SKM-1 (cell line): ENCODE measurements around the gene EFCAB6.

Source experiments
- DNase-seq: peaks from one replicate; lab custom pipeline; 2025; ENCODE audit not compliant: unreplicated experiment; lab: John Stamatoyannopoulos, UW

The EFCAB6 gene

DNA sequence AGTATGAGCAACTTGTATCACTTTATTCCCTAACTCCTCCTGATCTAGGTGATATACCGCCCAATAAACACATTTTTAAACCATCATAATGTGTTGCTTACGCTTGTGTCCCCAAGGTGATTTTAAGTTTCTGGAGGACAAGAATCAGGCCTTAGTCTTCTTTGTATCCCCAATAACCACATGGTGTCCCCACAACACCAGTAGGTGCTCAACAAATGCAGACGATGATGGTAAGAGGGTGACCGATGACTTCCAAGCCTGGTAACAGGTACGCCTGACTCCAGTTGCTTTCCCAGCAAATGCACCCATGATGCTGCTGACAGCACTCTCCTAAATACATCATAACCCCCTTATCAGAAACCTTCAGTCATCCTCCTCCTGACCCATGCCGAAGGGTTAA lies 64.2 kb downstream of the EFCAB6 start:
- DNase-seq: no peak

DNA sequence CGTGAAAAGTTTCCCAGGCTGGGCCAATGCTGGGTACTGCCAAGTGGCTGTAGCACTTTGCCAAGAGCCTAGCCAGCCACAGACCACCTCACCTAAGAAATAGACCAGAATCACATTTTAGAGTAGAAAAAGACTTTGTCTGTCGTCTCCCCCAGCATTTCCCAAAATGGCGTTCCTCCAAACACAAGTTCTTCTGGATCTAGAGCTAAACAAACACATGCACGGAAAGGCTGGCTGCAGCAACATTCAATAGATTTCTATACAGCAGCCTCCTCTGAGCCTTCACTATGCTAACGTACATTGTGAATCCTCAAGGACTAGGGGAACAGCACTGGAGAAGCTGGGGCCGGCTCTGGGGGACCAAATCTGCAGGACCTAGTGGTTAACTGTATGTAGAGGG lies 65.0 kb downstream of the EFCAB6 start:
- DNase-seq: no peak

DNA sequence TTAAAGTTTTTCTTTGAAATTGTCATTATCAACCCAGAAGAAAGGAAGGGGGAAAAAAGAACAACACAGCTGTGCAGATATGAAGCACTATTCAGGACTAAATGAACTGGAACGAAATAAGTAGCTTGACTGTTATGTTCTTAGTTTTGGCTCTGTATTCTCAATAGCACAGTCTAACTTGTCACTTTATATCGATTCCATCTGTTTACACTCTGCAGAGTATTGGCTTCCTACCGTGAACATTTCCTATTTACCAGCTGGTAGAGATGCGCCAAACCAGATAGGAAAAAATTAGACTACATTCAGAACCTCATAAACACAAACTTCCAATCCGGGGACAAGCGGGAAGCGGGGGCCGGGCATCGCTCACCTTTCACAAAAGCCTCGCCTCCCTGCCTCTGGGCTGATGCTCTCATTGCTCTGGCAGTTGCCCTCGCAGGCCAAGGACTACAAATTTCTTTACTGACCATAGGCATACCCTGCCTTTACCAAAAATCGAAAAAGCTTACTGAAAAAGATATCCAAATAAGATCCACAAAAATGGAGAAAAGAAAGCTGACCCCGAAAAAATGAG lies 66.2 kb downstream of the EFCAB6 start:
- no peak for DNase-seq

DNA sequence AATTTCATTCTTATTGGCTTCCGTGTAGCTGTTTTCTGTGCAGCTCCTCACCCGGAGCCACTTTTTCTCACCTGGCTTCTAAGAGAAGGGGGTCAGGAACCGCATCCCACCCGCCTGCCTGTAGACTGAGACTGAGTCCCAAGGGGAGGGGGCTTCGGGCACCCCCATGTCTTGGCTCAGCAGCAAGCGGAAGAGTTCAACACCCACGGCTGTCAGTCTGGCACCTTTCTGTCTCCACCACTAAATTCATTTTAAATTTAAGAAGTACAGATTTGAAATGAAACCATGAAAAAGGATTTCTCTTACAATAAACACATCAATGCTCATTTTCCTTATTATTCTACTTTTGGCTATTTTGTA lies 66.7 kb downstream of the EFCAB6 start:
- no peak for DNase-seq

DNA sequence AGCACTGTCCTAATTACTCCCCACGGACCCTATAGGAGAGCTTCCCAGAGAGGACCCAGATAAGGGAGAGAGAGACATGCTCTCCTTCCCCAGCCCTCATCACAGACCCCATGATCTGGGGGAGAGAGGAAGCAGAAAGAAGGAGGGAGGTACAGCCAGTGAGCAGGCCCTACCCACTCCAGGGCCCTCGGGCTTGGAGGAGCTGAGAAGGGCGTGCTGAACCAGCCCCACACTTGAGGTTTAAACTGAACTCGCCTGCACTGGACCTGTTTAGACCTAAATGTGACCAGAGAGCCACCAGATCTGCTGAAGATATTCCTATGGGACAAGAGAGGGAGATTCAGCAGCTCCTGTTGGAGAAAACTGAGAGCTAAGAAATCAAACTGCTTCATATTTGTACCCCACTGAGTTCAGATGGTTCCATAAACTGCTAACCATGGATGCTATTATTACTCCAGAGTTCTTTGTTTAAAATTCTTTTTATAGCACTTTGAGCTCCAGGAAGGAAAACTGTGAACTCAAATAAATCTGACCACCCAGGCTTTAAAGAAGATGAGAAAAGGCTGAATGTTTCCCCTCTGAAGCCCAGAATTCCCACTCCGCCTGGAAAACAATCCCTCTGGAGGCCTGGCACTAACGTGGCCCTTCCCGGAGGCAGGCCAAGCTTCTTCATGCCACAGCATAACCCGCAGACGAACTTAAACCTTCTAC lies 67.2 kb downstream of the EFCAB6 start:
- DNase-seq: no peak

DNA sequence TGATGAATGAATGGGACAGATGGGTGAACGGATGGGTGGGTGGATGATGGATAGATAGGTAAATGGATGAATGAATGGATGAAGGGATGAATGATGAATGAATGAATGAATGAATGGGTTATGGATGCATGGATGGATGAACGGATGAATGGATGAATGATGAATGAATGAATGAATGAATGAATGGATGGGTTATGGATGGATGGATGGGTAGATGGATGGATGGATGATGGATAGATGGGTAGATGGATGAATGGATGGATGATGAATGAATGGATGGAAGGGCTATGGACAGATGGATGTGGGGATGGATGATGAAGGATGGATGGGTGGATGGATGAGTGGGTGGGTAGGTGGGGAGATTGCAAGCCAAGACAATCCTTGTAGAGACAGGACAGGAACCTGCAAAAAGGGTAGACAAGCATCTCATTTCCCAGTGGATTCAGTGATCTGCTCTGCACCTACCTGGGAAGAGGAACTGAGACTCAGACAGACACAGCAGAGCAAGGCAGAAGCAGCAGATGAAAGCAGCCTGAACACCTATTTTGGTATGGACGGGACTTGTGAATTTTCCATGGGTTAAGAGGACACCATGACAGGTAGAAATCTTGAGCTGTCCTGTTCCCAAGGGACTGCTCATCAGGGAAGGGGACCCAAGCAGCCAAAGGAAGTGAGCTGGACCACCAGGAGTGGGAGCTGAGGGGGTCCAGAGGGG lies 68.0 kb downstream of the EFCAB6 start:
- no peak for DNase-seq

DNA sequence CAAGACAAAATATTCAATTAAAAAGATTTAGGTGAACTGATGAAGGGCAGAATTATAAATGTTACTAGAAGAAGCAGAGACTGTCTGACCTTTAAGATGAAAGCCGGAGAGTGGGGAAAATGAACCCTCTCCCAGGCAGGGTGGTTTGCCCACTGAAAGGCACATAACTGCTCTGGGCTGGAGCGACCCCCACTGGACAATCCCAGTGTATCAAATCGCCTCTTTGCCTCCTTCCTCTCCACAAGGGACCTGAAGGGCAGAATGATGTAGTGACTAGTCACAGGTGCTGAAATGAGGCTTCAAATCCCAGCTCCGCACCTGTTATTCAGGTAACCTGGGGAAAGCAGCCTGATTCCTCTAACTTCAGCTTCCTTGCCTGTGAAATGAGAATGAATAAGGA lies 69.0 kb downstream of the EFCAB6 start:
- DNase-seq: no peak

DNA sequence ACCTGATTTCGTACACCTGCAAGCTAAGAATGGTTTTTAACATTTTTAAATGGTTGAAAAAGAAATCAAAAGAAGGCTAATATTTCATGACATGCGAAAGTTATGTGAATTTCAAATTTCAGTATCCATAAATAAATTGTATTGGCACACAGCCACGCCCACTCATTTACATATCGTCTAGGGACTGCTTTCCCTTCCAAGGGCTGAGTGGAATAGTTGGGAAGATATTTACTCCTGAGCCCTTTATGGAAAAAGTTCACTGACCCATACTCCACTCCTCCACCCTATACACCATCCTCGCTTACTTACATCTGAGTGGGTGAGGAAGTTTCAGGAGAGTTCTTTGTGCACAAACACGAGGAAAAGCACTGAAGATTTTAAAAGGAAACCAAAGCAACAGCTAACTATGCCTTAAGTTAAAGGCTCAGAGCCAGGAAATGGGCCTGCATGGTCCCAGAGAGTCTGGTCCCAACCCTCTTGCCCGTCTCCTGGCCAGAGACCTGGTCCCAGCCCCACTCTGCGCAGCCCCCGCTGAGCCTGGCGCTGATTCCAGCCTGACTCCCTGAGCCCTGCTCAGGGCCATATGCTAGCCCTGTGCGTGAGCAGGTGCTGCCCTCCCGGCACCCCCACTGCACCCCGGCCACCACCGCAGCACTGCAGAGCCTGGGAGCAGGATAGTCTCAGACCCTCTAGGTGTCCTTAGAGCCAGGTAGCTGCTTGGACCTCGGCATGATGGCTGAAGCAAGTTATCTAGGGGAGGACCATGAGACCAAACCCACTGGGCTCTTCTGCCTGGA lies 69.8 kb downstream of the EFCAB6 start:
- no peak for DNase-seq

DNA sequence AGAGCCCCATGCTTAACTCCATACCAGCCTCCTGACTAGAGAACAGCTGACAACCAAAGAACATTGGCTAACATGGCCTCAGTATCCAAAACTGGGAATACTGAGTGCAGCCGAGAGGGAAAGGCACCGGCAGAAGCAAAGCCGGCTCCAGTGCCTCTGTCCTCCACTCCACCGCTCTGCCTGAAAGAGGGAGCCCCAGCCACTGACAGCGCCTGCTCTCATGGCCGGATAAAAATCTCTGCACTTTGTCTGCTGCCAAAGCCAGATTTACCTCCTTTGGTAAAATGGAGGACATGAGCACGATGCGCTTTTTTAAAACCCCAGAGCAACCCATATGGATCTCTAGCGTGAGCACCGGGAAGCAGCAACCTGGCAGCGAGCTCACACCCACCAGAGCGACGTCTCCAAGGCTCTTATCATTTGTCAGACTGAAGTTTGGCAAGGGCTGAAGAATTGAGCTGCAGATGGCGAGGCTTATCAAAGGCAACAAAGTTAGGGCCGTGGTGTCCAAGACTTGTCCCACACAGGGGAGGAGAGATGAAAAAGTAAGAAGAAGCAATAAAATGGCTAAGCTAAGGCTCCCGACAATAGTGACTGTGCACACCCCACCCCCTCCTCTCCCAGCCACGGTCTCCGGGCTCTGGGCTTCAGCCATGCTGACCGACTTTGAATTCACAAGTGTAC lies 71.4 kb downstream of the EFCAB6 start:
- DNase-seq: no peak

DNA sequence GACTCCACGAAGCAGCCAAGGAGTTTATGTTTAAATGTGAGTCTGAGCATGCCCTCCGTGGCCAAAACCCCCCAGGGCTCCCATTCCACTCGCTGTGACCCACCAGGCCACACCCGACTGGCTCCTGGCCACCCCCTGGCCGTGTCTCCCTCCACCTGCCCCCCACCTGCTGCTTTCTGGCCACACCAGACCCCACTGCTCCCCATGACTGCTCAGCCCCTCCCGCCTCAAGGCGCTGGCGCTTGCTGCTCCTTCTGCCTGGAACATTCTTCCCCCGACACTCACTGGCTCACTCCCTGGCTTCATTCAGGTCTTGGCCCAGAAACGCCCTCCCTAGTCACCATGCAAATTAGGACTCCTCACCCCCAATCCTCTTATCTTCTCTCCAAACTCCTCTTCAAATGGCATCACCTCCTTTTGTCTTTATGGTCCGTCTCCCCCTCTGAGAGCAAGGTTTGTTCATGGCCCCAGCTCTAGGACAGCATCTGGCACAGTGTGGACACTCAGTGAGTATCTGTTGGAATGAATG lies 72.2 kb downstream of the EFCAB6 start:
- no peak for DNase-seq

DNA sequence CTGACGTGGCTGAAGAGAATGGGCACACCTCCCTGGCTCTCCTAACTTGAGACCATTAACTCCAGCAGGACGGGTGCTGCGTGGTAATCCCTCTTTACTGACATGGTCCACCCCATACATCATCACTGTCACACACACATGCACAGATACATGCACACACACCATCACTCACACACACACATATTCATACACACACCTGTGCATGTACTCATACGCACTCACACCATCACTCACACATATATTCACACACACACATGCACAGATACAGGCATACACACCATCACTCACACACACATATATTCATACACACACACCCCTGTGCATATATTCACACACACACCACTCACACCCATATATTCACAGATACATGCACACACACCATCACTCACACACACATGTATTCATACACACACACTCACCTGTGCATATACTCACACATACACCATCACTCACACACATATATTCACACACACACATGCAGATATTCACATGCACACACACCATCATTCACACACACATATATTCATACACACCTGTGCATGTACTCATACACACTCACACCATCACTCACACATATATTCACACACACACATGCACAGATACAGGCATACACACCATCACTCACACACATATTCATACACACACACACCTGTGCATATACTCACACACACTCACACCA lies 74.8 kb downstream of the EFCAB6 start:
- no peak for DNase-seq

DNA sequence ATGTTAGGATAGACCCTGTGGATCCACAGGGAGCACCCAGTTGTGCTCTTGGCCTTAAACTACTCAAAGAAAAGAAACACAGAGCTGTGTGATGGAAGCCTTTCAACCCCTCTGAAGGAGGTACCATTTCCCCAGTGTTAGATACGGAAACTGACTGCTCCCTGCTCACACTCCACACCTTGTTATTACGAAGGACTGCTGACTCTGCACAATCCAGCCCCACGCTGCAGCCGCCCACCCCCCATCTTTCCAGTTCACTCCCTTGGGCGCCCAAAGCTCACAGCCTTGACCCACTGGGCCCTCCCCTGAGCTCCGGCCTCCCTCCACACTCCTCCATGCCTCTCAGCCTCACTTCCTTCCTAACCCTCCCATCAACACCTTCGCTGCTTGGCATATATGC lies 75.5 kb downstream of the EFCAB6 start:
- no peak for DNase-seq

DNA sequence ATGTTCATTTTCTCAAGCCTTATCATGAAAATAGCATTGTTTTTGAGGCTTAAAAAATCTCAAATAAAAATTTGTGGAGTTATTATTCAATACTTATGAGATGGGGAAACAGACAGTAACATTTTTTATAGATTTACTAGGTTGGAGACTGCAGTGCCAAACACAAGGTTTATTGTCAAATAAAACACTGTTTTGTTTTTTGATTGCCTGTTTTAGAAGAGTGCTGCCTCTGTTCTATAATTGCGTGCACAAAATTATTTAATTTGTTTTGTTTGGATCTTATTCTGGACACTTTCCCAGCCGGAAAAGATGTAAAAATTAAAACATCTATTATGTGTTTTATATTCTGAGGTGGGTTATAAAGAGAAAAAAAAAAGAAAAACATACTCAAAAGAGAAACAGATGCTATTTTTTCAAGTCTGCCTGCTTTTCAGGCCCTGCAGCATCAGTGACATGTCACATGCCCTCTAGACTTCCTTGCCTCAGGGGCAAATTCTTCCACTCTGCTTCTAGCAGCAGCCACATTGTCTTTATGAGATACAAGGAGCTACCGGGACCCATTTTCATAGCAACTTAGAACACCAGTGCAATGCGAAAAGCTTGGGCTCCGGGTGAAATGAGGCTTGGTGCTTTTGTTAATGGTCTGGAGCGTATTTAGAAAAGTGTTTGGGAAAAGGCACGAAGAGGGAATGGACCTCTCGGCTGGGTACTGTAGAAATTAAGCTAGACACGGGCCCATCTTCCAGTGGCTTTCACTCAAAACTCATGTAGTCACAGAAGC lies 77.5 kb downstream of the EFCAB6 start:
- DNase-seq: no peak

DNA sequence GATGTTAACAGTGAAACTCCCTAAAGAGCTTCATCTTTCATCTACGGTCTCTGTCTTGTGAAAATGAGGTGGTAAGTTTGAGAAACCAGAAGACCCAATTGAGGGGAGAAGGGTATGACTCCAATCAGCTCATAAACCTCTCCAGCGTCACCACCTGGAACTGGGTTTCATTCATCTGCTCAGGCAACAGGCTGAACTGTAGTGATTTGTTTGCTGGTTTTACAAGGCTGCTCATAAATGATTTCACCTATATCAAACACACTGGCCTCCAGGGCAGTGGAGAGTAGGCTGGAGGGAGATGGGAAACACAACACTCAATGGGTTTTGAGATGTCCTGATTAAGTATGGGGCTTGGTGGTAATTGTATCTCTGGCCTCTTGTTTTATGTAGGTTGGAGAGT lies 79.0 kb downstream of the EFCAB6 start:
- DNase-seq: no peak

DNA sequence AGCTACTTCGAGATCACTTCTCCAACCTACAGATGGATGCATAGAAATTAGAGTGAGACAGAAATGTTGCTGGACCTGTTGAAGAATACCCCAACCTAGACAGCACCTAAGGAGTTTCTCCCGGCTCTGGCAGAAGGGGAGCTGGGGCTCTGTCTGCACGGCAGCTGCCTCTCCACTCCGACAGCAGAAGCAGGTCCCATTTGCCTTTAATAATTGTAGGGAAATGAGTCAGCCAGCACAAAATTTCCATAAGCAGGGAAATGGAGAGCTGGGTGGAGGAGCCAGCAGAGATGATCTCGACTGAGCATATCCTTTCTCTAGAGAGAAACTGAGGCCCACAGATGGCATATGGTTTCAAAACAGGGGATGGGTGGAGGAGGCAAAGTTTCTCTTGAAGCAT lies 80.1 kb downstream of the EFCAB6 start:
- DNase-seq: no peak

DNA sequence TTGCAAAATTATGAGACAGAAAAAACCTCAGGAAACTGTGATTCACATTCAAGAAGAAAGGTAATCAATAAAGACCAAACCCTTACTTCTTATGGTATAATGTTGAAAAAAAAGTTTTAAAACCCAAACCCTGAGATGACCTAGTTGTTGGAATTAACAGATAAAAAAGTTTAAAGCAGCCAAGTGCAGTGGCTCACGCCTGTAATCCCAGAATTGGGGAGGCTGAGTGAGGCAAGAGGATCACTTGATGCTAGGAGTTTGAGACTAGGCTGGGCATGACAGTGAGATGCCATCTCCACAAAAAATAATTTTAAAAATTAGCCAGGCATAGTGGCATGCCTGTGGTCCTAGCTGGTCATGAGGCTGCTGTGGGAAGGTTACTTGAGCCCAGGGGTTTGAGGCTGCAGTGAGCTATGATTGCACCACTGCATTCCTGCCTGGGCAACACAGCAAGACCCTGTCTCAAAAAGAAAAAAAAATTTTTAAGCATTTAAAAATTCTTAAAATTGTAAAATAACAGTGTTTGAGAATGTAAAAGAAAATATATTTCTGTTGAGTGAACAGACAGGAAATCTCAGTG lies 85.1 kb downstream of the EFCAB6 start:
- DNase-seq: no peak

DNA sequence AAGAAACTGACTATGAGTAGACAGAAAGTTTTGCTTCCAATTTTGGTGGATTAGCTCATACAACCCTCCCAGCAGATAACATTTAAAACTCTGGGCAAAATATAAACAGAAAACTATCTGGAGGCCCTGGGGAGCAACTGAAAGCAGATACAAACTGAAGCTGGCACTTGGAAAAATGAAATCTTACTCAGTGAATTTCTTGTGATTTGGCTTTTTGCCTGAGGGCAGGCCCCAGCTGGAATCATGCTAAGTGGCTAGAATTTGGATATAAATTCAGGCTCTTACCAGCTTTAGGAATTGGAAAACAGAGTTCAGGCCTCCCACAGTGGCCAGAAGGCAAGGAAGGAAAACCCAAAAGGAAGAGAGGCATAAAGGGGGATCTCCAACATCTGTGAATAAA lies 85.8 kb downstream of the EFCAB6 start:
- DNase-seq: no peak

DNA sequence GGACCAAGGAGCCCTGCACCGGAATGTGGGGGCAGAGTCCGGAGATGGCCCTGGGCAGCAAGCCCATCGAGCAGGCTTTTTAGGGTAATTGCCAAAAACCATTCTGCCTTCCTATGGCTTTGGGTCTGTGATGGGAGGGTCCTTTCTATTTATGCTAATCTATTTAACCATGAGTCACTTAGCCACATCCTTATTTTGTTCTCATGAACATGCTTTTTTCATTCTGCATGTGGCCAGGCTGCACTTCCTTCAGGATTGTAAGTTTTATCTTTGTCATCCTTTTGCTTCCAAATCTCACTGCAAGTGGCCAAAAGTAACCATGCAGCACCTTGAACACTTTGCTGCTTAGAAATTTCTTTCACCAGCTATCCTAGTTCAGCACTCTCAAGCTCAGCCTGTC lies 88.3 kb downstream of the EFCAB6 start:
- no peak for DNase-seq

DNA sequence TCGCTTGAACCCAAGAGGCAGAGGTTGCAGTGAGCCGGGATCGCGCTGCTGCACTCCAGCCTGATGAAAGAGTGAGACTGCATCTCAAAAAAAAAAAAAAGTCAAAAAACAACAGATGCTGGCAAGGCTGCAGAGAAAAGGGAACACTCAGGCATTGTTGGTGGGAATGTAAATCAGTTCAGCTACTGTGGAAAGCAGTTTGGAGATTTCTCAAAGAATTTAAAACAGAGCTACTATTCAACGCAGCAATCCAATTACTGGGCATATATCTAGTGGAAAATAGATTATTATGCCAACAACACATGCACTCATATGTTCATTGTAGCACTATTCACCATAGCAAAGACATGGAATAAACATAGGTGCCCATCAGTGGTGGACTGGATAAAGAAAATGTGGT lies 89.7 kb downstream of the EFCAB6 start:
- no peak for DNase-seq
